Neural progenitor cell (in vitro differentiated cells): ENCODE measurements around the gene MGLL.

Source experiments
- EZH2 ChIP-seq: fragments of 200-600 bp; sonication (generic); IDR thresholded peaks from 2 replicates; pipeline ENCODE4 v1.6.1; 2017; ENCODE audit warnings: antibody characterized with exemption, mild to moderate bottlenecking, moderate library complexity
- EZH2phosphoT487 ChIP-seq: fragments of 200-600 bp; sonication (generic); IDR thresholded peaks from 2 replicates; pipeline ENCODE4 v1.6.1; 2017; ENCODE audit warnings: antibody characterized with exemption
- TF ChIP-seq, protein P1 (sequence below): fragments of 200-600 bp; sonication (generic); IDR thresholded peaks from 2 replicates; pipeline ENCODE4 v1.5.1; 2017; ENCODE audit warnings: antibody characterized with exemption, mild to moderate bottlenecking

DNA sequence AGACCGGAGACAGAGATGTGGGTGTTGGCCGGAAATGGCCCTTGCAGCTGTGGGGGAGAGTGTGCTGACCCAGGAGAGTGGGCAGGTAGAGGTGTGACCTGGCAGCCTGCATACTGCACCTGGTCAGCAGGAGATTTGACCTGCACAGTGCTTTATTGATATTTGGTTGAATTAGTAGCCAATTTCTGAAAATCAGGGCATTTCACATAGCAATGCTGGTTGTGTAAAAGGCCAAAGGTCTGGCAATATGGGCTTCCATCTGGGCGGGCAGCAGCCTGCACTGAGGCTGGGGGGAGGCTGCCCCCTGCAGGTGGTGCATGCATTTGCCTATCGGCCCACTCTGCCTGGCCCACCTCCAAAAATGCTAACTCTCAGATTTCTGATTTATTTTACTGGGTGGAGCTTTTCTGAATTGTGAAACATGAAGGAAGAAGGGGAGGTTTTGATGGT, 9.4 kb upstream of the MGLL start:
- TF ChIP-seq, protein P1, sequence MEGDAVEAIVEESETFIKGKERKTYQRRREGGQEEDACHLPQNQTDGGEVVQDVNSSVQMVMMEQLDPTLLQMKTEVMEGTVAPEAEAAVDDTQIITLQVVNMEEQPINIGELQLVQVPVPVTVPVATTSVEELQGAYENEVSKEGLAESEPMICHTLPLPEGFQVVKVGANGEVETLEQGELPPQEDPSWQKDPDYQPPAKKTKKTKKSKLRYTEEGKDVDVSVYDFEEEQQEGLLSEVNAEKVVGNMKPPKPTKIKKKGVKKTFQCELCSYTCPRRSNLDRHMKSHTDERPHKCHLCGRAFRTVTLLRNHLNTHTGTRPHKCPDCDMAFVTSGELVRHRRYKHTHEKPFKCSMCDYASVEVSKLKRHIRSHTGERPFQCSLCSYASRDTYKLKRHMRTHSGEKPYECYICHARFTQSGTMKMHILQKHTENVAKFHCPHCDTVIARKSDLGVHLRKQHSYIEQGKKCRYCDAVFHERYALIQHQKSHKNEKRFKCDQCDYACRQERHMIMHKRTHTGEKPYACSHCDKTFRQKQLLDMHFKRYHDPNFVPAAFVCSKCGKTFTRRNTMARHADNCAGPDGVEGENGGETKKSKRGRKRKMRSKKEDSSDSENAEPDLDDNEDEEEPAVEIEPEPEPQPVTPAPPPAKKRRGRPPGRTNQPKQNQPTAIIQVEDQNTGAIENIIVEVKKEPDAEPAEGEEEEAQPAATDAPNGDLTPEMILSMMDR: peak; percentile 90
- TF ChIP-seq EZH2 (no peak), EZH2phosphoT487 (no peak)
